HG02678 (cell line): ENCODE data around the gene GOLGA6C.
"Not testable (repeated sequence)": the region's sequence is repeated elsewhere in the genome, so short reads cannot be mapped to it uniquely, and the experiment has no call there.

Experiments used
- ATAC-seq: cut with Tn5 transposase; IDR thresholded peaks from one replicate; pipeline ENCODE4 v1.9.1; 2021; ENCODE audit warnings: mild to moderate bottlenecking, moderate library complexity; ENCODE audit not compliant: unreplicated experiment

GOLGA6C gene

DNA sequence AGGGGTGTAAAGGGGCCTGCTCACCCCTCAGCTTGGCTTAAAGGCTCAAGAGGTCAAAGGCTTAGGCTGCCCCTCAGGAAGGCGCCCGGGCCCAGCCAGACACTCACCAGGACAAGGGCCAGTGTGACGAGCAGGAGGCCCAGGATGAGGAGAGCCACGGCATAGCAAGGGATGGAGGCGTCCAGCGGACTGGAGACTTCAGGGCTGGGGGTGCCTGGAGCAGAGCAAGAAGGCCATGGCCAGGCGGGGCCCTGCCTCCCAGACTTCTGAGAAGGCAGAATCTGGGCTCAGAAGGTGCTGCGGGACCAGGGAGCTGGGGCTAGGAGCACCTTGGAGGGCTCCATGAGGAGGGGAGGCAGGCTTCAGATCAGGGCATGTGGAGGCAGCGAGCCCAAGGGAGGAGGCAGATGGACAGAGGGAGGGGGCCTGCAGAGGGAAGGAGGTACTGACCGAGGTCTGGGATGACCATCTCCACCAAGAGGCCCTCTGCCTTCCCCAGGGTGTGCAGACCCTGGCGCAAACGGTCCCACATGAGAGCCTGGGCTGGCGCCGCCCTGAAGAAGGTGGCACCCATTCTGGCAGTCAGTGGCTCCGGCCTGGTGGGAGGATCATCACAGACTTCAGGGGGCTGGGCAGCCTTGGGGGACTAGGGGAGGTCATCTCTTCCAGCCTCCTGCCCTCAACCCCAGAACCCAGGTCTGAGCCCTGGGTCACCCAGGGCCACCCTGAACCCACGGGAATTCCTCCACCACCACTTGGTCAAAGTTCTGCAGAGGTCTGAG lies 32.0 kb upstream of the GOLGA6C start:
- ATAC-seq, result no peak

DNA sequence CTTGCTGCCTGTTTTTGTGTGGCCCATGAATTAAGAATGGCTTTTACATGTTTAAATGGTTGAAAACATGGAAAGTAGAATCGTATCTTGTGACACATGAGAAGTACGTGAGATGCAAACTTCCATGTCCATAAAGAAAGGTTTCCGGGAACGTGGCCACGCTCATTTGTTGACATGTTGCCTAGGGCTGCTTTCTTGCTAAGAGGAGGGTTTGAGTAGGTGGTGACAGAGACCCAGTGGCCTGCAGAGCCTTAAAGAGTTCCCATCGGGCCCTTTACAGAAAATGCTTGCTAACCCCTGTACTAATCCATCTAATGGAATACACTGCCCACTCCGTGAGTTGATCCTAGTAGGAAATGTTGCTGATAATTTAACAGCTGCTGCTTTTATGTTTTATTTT lies 31.0 kb upstream of the GOLGA6C start:
- ATAC-seq, result not testable (repeated sequence)

DNA sequence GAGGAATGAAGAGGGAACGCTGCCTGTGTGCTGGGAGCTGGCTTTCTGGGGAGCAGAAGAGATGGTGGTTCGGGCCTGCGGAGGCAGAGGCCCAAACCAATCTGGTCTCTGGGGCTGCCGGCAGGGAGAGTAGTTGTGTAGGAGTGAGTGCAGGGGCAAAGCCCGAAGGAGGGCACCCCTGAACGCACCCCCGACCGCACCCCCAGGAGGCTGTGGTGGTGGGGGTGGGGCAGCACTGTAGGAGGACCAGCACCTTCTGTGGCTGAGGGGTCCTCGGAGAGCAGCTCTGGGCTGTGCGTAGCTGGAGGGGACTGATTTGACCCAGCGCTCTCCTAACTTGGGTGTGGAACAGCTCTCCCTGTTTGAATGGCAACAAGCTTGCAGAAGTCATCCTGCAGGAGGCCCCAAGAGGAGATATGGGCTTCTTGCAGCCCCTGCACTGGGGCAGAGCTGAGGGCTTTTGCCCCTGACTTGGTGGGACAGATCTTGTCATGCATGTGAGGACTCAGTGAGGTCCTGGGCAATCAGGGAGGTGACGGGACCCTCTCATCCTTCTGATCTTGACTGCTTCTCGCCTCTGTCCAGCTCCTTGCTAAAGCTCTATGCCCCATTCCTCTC lies 30.4 kb upstream of the GOLGA6C start:
- no peak for ATAC-seq

DNA sequence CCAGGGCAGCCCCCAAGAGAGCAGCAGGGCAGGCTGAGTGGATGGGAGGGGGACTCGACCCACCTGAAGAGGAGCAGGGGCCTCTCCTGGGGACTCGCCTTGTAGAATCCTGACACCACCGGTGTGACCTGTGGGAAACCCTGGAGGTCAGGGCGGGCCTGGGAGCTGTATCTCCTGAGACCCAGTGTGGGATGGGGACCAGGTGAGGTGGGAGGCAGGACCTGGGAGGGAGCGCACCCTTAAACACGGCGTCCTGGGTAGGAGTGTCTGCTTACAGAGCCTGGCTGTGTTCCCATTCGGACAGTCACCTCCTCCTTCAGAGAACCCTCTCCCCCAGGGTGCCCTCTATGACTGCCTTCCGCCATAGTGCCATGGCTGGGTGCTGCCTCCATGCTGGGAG lies 29.3 kb upstream of the GOLGA6C start:
- ATAC-seq, result no peak

DNA sequence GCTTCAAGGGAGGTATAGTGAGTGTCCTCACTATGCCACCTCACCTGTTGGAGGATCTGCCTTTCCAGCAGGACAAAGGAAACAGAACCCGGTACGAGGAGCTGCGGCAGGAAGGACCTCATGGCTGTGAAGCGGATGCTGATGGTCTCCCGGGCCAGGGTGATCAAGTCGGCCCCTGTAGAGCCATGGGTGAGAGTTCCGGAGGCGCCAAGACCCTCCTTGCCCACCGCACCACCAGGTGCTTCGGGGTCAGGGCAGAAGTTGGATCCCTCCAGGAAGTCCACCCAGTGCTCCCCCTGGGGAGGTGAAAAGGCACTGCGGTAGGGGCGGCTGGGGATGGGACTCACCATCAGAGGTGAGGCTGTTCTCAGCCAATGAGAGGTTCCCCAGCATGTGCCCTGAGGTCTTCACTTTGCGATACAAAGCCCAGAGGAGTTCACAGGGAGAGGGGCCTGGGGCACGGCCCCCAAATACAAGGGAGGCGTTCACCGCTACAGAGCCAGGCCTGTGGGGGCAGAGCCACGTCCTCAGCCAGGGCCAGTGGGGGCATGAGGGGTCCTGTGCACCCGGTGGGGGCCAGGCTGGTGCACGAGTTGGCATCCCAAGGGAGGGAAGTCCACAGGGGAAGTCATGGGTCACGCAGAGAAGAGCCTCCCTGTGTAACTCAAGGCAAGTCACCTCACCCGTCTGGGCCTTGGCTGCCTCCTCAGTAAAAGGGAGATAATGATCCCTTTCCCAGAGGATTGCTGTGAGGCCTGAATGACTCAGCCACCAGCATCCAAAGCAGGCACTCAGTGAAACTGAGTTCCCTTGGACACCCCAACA lies 28.7 kb upstream of the GOLGA6C start:
- ATAC-seq, result no peak

DNA sequence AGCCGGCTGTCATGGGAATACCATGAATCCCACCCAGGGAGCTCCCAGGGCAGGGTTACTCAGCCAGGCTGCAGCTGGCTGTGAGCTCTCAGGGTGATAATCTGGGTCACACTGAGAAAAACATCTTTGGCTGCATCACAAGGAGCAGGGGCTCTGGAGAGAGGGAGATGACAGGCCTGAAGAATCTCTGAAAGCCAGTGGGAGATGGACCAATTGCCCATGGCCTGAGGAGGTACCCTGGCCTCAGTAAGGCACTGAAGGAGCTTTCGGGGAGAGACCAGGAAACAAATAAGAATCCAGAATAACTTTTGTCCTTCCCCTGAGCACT lies 28.2 kb upstream of the GOLGA6C start:
- ATAC-seq, result no peak

DNA sequence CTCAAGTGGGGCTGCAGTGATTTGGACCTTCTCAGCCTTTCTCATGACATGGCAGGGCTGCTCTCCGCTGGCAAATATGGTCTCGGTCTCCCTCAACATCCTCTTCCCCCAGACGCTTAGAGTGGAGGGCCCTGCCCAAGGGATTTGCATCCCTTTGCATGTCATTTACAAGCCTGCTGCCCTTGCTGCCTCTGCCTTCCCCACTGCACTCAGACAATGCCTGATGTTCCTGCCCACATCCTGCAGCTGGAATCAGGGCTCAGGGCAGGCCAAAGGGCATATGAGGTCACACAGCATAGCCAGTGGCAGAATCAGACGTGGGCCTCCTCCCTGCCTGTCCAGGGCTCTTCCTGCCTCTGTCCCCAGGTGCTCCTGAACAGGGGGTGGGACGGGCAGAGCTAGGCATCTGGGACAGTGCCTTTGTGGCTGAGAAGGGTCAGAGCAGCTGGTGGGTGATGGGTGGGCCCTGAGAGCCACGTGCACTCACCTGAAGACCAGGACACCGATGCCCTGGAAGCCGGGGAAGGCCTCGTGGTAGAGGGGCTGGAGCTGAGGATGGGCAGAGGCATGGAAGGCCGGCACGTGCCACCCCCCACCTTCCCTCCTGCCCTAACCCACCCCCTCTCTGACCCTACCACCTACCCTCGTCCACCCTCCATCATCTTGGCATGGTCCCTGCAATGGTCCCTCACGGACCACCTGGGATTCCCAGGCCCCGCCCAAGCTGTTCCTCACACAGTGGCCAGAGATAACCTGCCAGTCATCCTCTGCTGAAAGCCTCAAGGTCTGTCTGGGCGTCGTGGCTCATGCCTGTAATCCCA lies 27.4 kb upstream of the GOLGA6C start:
- no peak for ATAC-seq

DNA sequence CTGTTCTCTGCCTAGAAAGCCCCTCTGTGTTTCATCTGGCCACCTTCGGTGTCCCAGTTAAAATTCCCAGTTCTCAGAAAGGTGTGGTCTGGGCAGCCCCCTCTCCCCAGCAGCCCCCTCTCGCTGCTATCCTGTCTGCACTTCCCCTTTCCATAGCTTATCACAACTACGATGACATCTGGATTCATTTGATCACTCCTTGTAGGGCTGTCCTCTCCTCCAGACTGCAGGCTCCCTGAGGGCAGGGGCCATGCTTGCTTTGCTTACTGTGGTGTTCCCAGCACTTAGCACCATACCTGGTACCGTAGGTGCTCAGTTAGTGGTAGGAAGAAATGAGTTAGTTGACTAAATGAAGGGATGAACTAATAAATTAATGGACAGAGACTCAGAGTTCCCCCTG lies 26.3 kb upstream of the GOLGA6C start:
- no peak for ATAC-seq

DNA sequence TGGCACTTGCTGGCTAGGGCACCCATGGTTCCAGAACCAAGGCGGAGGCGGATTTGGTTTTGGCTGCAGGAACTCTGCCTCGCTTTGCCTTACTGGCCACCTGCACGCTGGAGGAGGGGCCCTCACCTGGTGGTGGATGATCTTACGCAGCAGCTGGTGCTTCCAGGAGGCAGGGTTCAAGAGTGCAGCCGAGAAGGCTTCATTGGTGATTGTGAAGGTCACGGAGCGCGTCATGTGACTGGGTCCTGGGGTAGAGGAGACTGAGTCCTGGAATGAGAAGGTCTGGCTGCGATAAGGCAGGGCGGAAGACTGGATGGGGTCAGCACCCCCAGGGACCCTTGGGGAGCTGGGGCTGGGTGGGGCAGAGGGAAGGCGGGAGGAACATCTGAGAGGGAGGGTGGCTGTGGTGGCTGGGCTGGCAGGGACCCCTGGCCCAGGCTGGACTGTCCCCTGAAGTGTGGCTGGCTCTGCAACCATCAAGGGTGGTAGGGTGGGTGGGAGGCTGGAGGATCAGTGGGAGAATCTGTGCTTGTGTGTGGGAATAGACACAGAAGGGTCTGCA lies 25.8 kb upstream of the GOLGA6C start:
- ATAC-seq, result no peak

DNA sequence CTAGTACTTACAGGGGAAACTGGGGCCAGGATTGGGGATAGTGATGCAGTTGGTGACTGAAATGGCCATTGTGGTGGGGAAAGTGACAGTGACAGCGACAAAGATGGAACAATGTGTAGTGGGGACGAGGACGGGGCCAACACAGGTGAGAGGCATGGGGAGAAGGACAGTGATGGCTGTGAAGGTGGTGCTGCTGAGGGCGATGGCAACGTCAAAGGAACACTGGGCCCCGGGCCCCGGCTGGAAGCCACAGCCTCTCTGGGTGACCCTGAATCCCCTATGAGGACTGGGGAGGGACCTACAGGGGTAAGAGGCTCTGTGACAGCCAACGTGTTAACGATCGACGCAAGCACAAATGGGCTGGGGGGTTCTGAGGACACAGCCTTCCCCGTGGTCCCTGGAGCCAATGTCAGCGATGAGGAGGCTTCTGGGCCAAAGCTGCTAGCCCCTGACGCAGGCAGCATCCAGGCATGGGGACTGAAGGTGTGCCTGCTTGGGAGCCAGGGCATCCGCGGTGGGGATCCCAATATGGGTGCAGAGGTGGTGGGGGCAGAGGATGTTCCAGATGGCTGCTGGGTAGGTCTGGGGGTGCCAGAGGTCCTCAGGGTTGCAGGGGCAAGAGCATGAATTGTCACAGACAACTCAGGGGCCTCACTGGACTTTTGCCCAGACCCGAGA lies 25.2 kb upstream of the GOLGA6C start:
- ATAC-seq, result no peak

DNA sequence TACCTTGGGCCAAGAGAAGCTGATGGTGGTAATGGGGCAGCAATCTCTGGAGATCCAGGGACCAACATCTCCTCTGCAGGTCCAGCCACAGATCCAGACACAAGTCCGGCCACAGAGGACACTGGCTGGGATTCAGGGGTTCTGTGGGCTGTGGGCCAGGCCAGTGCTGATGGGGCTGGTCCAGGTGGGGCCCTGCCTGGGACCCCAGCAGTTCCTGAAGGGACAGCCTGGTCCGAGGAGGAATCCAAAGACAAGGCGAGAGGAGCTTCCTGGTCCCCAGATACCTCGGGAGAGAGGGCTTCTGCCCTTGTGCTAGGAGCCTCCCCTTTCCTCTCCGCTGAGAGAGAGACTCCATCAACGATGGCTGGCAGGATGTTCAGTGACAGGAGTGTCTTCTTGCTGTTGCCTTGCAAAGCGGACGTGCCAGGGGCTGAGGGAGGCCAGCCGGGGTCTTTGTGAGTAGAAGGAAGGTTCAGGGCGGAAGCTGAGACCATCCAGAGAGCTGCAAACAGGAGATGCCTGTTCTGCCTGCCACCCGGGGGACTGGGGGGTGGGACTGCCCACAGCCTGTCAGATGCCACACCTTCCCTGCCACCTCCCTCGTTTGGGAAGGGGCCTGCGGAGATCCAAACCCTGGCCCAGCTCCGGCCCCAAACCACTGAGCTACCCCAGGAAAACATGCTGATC lies 24.5 kb upstream of the GOLGA6C start:
- no peak for ATAC-seq

DNA sequence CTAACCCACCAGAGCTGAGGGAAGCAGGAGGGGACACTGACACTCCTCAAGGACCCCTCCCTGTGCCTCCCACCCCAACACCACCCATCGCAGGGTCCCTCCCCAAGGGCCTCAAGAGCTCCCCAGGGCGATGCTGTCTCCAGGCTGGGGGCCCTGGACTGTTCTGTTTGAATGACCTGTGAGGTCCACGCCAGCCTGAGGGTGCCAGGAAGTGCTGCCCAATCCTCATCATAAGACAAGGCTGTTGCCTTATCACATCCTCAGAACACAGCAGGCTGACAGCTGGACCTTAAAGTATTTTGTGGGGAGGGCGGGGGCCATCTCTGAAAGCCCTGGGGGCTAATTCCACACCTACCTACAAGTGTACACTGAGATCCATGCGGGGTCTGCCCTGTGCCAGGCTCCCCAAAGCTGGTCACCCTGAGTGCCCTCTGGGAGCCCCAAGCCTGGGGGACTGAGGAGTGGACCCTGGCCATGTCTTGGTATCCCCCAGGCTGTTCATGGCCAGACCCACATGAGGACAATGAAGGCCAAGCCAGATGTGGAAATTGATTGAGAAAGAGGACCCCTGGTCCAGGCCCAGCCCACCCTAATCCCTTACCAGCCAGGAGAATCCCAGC lies 23.8 kb upstream of the GOLGA6C start:
- ATAC-seq, result no peak

DNA sequence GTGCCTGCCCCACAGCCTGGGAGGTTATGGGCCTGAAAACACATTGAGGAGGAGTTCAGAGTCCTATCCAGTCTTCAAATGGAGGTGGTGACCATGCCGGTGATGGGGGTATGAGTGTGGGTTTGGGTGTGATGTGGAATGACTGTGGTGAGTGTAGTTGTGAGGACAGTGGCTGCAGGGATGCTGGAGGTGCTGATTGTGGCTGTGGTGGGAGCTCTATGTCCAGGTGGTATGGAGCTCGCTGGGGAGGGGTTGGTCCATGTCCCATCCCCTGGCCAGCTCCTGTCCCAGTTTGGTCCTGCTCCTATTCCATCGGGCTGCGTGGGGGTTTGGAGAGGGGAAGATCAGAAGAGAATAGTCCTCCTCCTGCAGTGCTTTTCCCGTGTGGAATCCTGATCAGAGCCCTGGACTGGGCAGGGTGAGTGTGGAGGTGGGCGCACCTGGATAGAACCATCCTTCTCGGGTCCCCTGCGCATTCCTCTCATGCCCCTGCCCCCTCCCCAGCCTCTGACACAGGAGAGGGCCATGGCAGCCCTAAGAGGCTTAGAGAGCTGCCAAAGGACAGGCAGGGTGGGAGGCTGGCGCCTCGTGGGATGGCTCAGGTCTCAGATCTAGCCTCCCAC lies 23.0 kb upstream of the GOLGA6C start:
- no peak for ATAC-seq

DNA sequence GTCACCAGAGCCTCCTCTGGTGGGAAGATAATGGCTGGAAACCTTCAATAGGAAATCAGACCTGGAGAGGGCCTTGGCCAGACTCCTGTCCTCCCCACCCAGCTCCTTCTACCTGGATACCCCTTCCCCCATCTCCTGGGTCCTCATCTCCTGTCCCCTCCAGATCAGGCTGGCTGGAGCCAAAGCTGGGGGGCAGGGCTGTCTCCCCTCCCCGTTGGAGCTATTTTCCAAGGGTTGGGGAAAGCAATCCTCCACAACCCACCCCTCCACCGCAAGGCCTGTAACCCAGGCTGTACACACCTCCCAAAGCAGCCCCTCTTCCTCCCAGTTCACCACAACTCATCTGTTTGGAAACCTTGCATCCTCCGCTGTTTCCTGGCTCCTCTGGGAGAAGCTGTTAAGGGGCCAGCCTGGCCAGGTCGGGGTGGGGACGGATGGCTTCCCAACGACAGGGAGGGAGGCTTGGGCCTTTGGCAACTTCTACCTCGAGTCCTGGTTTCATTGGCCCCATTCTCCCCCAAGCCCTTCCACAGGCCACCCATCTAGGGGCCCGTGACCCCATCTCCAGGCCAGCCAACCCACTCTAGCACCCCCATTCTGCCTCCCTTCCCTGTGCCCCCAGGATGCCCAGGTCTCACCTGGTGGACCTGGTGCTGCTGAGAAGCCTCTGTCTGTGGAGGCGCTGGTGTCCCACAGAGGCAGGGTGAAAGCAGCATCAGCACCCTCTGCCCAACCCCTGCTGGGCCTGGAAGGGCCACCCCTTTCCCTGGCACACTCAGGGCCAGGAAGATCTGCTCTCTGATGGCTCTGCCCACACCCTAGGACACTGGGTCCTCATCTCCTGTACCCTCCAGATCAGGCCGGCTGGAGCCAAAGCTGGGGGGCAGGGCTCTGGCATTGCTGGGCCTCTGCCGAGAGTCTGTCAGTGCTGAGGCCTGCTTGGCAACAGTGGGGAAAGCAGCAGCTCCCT lies 22.1 kb upstream of the GOLGA6C start:
- ATAC-seq, result no peak

DNA sequence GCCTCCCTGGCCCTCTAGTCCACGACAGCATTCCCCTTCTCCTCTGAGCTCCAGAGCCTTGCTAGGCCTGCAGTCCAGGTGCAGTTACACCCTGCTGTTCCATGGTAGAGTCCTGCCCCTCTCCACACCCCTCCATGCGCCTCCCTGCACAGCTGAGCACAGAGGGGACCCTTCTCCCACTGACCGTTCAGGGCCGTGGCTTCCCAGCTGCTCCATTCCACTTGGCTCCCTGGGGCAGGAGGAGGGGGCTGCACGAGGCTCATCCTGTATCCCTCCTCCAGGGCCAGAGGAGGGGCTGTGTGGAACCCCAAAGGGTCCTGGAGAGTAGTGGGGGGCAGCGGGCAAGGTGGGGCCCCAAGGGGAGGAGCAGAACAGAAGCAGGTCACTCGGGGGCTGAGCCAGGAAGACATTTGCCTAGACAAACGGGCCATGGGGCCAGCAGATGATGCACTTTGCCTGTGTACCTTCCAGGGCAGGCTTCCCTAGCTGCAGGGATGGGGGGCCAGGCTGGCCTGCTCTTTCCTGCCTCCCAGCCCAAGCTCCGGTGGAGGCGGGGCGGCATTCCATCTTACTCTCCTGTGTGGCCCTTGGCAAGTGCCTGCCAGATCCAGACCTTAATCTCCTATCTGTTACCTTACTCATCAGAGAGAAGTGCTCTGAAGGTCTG lies 20.7 kb upstream of the GOLGA6C start:
- ATAC-seq, result no peak

DNA sequence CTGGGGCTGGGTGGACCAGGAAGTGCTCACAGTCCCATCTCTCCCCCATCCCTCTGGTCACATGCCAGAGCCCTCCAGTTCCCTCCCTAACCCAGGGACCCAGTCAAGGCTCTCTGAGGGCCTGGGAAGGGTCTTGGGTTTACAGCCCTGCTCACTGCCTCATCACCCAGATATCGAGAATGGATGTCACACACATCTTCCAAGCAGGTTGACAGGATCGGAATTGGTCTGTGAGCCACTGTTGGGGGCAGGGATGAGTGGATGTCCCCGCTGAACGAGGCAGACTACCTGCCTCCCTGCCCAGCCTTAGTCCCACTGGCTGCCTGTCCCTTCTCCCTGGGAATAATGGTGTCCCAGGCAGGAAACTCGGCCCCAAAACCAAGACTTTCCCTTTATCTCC lies 20.0 kb upstream of the GOLGA6C start:
- ATAC-seq, result no peak

DNA sequence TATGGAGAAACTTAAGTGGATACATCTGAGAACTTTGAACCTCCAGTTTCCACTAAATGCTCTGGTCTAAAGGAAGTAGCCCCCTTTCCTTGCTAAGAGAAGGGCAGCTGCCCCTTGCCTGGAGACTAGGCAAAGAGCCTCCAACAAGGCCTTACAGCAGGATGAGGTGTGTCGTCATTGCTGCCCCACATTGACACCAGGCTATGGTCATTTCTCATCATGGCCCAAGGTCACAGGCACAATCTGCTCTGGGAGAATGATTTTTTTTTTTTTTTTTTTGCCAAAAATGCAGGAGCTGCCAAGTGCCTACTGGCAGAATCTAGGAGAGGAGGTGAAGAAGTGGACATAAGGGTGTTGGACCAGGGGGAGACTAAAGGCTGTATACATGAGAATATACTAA lies 12.4 kb upstream of the GOLGA6C start:
- not testable (repeated sequence) for ATAC-seq
